KG1 (cell line): Measurements from ENCODE around the gene KRTAP26-1.

Experiments used
- DNase-seq: peaks from one replicate; lab custom pipeline; 2025; lab: John Stamatoyannopoulos, UW

Gene KRTAP26-1

DNA sequence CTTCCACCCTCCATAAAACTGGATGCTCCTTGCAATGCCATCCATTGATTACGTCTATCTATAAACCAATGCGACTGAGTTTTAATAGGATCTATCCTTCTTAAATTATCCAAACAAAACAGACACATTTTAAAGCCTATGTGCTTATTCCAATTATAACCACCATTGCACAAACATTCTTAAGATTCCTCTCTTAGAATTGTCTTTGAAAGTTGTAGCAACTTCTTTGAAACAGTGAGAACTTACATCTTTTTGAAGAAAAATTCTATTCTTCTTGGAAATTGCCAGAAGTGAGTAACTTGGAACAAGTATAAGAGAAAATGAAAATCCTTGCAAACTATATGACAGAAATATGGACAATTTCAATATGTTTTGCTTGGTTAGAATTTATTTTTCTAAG, at the start of gene KRTAP26-1:
Gene KRTAP26-1, minus strand, starts transcription at position 101 of the 400 bp plus-strand sequence. CDS start 280 bp downstream, outside the sequence.
- no peak for DNase-seq

DNA sequence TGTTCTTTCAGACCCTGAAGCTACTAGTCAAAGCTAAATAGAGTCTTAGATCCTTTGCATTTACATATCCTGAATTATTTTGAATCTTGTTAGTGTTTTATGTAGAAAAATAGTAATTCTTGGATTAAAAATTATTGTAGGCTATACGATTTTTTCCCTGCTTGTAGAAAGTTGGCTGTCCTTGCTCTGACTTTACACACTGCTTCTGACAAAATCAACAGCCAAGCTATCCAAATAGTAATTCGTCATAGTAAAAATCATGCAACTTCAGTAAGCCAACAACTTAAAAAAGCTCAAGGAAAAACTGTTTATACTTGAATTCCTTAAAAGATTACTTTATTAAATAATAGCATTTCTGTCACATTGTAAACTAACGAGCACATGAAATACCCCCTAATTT, 35.8 kb upstream of the KRTAP26-1 start:
- DNase-seq, result no peak

DNA sequence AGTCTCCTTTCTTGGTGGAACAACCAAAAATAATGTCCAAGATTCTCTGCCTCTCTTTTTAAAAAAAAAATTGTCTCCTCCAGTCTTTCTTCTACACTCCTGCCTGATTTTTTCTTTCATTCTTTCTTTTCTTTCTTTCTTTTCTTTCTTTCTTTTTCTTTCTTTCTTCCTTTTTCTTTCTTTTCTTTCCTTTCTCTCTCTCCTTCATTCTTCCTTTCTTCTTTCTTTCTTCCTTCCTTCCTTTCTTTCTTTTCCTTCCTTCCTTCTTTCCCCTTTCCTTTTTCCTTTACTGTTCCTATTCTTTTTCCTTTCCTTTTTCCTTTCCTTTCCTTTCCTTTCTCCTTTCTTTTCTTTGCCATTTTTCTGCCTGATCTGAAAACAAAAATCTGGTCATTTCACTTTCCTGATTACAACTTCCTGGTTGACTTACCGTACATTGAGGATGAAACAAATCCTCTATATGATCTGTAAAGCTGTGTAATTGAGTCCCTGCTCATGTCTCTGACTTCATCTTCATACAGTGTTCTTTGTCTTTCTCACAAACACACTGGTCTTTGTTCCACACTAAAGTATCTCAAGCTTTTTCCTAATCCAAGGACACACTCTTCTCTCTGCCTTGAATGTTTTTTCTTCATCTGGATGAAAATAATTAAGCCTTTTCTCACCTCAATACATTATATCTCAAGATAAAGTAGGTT, 34.3 kb upstream of the KRTAP26-1 start:
- DNase-seq, result no peak

DNA sequence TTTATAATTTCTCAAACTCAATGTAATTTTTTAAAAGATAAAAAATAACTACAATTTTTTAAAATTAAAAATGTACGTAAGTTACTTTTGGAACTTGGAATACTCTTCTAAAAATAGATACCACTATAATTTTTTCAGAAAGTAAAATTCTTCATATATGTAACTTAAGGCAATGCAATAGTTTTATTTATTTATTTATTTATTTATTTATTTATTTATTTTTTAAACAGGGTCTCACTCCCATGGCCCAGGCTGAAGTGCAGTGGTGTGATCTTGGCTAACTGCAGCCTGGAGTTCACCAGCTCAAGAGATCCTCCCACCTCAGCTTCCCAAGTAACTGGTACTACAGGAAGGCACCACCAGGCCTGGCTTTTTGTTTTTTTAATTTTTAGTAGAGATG, 31.4 kb upstream of the KRTAP26-1 start:
- no peak for DNase-seq

GRCh38 chr21:30349572-30349971, 29.5 kb upstream of the KRTAP26-1 start:
- DNase-seq, result no peak

GRCh38 chr21:30348506-30348905, 28.4 kb upstream of the KRTAP26-1 start, which contains the start of gene KRTAP23-1:
Gene KRTAP23-1 (minus strand): TSS chr21:30348606. CDS start chr21:30348606, 0 bp downstream.
- DNase-seq, result no peak

DNA sequence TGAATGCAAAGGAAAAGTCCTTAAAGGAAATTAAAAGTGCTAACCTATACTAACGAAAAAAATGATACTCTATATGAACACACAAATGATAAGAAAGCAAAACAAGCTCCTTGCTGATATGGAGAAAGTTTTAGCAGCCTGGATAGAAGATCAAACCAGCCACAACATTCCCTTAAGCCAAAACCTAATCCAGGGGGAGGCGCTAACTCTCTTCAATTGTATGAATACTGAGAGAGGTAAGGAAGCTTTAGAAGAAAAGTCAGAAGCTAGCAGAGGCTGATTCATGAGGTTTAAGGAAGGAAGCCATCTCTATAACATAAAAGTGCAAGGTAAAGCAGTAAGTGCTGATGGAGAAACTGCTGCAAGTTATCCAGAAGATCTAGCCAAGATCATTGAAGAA, 24.9 kb upstream of the KRTAP26-1 start:
- no peak for DNase-seq

DNA sequence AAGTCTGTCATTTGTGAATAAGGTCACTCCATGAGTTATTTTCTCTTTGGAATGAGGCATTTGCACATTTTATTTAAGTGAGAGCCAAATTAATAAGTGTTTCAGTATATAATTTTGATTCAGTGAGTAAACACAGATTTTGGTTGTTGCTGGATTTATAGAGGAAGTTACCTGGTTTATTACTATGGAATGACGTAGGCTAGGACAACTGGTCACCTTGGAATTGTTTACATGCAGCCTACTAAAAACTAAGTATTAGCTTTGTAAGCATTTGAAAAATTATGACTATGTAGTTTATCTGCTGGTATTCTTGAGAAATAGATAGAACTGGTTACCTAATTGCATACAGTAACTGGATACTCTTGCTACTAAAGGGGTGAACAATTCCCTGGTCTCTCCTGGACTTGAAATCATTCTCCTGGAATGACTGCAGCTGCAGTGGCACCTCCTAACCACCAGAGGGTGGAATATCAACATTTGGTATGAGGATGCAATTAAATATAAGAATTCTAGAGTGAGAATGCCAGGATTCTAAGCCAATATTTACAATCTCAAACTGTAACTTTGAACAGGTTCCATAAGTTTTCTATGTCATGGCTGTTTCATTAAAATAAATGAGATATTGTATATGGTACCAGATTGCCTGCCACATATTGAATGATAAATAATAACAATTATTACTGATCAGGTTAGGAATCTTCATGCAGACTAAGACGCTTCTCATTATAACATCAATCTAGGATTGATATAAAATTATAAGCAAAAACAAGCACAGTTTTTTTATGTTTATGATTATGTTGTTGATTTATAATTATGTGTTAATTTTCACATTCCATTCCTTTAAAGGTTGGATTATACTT, 20.8 kb upstream of the KRTAP26-1 start:
- peak; percentile 1 for DNase-seq

- DNase-seq, result no peak
Observed at GRCh38 chr21:30338717-30339116, 18.6 kb upstream of the KRTAP26-1 start.

- DNase-seq, result no peak
Observed at GRCh38 chr21:30337772-30338171, 17.7 kb upstream of the KRTAP26-1 start.

DNA sequence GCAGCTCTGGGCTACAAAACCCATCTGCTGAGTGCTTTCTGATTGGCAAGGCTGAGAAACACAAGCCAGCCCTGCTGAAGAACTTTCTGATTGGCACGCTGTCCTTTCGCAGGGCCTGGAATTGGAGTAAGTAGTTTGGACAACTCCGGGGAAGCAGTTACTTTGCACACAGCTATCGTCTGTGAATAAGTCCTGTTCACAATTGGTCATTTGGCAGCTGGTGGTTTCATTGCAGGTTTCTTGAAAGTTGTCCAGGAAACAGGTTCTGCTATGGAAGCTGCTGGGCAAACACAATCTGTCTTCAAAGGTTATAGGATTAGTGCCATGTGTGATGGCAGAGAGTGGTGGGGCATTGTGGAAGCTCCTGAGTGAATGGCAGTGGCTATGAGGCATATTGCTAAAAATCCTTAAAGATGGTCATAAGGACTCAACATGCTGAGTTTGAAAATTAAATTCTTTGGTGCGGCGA, 17.2 kb upstream of the KRTAP26-1 start, which contains the start of gene KRTAP27-1:
Gene KRTAP27-1, minus strand, starts transcription at position 419 of the 469 bp plus-strand sequence. Its CDS starts 26 bp downstream, at position 393.
- DNase-seq, result no peak

GRCh38 chr21:30336596-30336995, 16.5 kb upstream of the KRTAP26-1 start:
- DNase-seq, result no peak

DNA sequence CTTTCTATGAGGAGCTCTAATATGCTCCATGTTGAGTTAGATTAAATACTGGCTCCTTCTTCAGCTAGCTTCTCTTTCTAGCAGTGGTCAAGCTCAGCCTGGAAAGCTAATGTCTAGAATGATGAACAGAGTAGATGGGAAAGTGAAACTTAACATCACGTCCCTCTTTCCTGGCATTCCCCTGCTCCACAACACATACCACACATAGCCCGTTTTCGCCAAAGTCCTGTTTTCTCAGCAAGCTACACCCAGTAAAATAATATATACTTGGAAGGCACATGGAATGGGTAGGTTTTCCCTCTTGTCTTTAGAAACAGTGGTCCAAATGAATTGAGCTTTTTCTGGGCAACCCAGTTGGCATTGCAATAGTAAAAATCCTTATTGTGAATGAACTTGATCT, 13.6 kb upstream of the KRTAP26-1 start:
- no peak for DNase-seq

DNA sequence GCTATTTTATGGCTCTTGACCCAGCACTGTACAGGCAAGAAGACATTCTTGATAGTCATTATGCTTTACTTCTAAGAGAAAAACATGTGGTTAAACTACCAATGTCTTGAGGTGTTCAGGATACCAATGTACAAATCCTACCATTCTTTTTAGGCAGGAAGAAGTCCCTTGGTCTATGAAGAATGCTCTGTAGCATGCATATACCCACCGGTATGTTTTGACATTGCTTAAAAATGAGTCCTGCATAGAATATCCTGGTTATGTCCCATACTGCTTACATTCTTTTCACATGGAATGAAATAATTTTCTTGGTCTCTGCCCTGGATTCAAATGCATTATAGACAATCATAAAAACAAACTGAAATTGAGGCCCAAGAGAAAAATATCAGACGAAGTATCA, 12.6 kb upstream of the KRTAP26-1 start:
- DNase-seq, result no peak

DNA sequence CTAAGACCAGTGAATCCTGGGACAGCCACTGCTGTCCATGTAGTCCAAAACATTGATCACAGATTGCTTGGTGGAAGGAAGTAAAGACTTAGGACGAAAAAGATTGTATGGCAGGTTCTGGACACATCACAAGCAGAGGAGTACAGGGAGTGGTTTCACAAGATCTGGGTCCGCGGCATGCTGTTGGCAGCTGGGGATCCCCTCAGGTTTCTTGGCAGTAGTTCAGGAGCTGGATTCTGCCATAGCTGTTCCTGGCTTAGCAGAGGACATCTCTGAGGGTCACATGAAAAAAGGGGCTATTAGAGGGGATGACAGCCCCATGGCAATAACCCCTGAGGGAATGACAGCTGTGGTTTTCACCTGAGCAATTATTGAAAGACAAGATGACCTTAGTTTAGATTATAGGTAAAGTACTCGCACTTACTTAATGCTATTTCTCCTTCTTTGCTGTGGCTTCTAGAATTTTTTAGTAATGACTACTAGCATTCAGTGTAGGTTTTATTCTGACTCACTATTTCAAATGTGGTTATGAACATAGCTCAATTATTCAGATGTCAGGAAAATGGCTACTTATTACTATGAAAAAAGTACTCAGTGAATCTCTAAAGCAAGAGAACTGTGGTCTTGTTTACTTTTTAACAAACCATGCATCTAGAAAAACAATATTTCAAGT, 9.2 kb upstream of the KRTAP26-1 start:
- no peak for DNase-seq

- no peak for DNase-seq
Observed at GRCh38 chr21:30326390-30326789, 6.3 kb upstream of the KRTAP26-1 start.

DNA sequence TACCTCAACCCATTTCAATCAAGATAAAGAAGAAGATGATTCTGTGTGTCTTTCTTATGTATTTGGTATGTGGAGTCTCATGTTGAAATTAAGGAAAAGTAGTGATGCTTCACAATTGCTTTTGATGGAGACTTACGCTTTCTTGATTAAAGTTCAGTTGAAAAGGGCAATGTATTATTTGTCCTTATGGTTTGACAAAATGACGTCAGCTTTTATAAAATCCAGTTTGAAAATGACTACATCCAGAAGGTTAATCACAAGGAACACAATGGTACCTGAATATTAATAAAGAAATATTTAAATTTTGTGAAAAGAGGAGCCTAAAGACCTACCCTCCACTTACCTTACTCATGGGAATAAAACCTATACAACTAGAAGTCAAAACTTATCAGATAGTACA, 4.4 kb downstream of the KRTAP26-1 start:
- no peak for DNase-seq

- no peak for DNase-seq
Observed at GRCh38 chr21:30306884-30307283, 13.2 kb downstream of the KRTAP26-1 start.

GRCh38 chr21:30305136-30305535, 15.0 kb downstream of the KRTAP26-1 start:
- DNase-seq, result no peak

DNA sequence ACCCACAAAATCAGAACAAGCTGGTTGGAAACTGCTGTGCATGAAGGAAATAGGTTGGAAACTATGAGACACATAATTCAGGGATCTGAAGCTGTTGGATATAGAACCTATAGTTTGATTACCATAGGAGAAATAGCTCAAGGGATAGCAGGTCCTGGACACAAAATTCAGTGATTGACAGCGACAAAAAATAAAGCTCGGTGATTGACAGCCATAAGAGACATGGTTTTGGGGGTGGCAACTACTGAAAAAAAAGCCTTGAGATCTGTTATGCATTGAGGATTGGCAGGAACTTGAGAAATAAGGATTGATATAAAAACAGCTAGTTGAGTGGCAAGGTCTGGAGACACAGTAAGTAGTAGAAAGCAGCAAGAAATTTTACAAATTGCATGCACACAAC, 30.9 kb downstream of the KRTAP26-1 start, which contains the start of gene KRTAP25-1:
Gene KRTAP25-1, minus strand, starts transcription at position 300 of the 400 bp plus-strand sequence. Its CDS starts 24 bp downstream, at position 276.
- no peak for DNase-seq

- no peak for DNase-seq
Observed at GRCh38 chr21:30282850-30283249, 37.3 kb downstream of the KRTAP26-1 start, which contains the start of gene KRTAP24-1. Gene KRTAP24-1 (minus strand): TSS chr21:30282950. CDS start chr21:30282932, 18 bp downstream.

GRCh38 chr21:30271611-30272010, 48.5 kb downstream of the KRTAP26-1 start:
- no peak for DNase-seq
